Testis (tissue), 2 donors: ENCODE data around the gene CD58.

Source experiments
- POLR2A ChIP-seq: fragments of 450-650 bp; IDR thresholded peaks from one replicate; pipeline ENCODE4 v1.6.1; 2017; ENCODE audit warnings: antibody characterized with exemption, mild to moderate bottlenecking, moderate library complexity
- TF ChIP-seq, protein P1 (sequence below), 3 experiments: fragments of 450-650 bp in 2 of 3; fragments of 200-600 bp in 1 of 3; sonication (generic) in 1 of 3; IDR thresholded peaks; one replicate each; pipeline ENCODE4 v1.5.1; 2016 to 2019; ENCODE audit warnings: antibody characterized with exemption in 3 of 3, mild to moderate bottlenecking in 2 of 3, moderate library complexity in 1 of 3

DNA sequence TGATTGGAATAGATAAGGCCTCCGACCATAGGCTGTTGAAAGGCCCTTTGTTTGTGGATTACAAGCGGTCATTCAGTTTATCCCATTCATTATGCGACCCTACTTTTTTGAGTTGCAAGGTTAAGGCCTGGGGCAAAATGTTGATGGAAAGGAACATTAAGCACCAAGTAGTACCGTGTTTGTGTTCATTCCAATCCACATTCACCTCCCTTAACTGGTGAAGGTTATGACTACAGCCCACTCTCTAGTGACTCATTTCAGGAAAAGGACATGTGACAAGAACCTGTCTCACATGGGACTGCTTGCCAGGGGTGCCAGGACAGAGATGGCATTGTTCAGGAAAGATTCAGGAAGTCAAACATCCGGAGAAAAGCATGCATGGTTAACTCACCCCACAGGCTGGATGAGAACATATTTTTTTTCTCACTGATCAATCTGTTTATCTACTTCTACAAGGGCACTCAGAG lies 81.6 kb downstream of the CD58 start:
- TF ChIP-seq, protein P1, sequence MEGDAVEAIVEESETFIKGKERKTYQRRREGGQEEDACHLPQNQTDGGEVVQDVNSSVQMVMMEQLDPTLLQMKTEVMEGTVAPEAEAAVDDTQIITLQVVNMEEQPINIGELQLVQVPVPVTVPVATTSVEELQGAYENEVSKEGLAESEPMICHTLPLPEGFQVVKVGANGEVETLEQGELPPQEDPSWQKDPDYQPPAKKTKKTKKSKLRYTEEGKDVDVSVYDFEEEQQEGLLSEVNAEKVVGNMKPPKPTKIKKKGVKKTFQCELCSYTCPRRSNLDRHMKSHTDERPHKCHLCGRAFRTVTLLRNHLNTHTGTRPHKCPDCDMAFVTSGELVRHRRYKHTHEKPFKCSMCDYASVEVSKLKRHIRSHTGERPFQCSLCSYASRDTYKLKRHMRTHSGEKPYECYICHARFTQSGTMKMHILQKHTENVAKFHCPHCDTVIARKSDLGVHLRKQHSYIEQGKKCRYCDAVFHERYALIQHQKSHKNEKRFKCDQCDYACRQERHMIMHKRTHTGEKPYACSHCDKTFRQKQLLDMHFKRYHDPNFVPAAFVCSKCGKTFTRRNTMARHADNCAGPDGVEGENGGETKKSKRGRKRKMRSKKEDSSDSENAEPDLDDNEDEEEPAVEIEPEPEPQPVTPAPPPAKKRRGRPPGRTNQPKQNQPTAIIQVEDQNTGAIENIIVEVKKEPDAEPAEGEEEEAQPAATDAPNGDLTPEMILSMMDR (IDR thresholded peaks at IDR 0.05), result no peak
- no peak for TF ChIP-seq POLR2A
